Measurements from ENCODE around the gene ITGA6. TPM values are rescaled to one million over a fixed set of nuclear protein-coding genes. Genes with fewer than 3 reads are reported as not detected.

Gene ITGA6
- total RNA-seq, 1 experiment from 2014 or later, result 75.9 TPM

DNA sequence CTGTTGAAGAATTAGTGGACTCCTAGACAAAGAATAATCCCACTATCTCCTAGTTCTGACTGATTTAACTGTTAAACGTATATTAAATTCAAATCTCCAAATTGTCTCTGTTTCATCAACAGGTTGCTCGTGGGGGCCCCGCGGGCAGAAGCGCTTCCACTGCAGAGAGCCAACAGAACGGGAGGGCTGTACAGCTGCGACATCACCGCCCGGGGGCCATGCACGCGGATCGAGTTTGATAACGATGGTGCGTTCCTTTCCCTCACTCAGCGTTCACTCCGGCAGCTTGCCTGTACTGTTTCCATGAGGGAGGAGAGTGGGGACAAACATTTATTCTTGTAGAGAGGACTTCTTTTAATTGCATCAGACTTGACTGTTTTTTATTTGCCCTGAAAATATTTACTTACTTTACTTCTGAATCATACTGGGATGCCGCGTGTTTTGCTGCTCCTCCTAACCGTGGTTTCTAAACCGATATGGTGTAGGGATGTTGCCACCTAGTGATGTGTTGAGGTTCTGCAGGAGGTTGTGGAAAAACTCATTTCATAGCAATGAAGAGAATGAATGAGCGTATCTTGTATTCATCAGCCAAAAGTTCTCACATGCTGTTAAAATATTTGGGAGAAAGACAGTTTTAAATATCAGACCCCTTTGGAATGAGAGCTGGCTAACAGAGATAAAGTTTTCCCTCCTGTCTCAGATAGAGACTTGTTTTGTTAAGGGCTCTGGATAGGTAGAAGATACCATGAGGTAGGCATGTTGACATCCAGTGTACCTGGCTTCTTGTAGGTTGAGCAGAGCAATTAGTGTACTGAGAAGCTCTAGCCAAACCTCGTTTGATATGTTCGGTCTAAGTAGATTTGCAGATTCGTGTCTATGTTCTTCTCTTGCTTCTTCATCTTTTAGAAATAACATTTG is 38.3 kb downstream of the ITGA6 start:
- DNase-seq (ENCODE audit: low read depth, low spot score), result peak; percentile 79
- CTCF ChIA-PET, result interaction anchor here (0.6 to 1.2 kb wide), 2 partner anchors 24 to 293 kb away, joined by 3 to 6 read pairs; no protein-coding TSS in a partner anchor

DNA sequence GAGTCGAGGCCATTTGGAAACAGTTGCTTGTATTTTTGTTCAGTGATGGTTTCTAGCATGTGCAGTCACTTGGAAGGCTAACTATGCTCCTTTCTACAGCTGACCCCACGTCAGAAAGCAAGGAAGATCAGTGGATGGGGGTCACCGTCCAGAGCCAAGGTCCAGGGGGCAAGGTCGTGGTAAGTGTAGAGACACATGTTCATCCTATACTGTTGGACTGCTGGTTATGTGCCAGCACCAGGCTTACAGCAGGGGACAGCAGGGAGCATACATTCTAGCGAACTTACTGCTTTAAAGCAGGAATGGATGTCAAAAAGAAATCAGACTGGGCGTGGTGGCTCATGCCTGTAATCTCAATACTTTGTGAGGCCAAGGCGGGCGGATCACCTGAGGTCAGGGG is 40.0 kb downstream of the ITGA6 start:
- Histone ChIP-seq H3K36me3 (ENCODE audit: control insufficient read depth, insufficient read depth, low read length) (no peaks in the 10 kb centered on the region), H3K4me1 (ENCODE audit: control insufficient read depth, insufficient read depth, low read length) (peaks cover 12% of the 10 kb centered on the region), H3K27ac (ENCODE audit: low read length) (no peak overlapping the region), H3K4me3 (ENCODE audit: low read depth in 2 of 2, low read length in 2 of 2) (no peak overlapping the region), H3K27me3 (ENCODE audit: control insufficient read depth, insufficient read depth, low read length) (no peaks in the 10 kb centered on the region), H3K9me3 (ENCODE audit: control insufficient read depth, insufficient read depth, low read depth, low read length) (no peaks in the 10 kb centered on the region)
- ATAC-seq, result no peak
- in situ Hi-C loops (cut with HindIII; ENCODE audit: low pct_unique_long_range_greater_than_20kb, low sequenced_read_pairs), result no loop called here
- POLR2A ChIA-PET, result no interaction called here
- TF ChIP-seq POLR2AphosphoS5 (IDR thresholded peaks at IDR 0.05; ENCODE audit: low read depth, low read length), result no peak
- TF ChIP-seq, protein P1, sequence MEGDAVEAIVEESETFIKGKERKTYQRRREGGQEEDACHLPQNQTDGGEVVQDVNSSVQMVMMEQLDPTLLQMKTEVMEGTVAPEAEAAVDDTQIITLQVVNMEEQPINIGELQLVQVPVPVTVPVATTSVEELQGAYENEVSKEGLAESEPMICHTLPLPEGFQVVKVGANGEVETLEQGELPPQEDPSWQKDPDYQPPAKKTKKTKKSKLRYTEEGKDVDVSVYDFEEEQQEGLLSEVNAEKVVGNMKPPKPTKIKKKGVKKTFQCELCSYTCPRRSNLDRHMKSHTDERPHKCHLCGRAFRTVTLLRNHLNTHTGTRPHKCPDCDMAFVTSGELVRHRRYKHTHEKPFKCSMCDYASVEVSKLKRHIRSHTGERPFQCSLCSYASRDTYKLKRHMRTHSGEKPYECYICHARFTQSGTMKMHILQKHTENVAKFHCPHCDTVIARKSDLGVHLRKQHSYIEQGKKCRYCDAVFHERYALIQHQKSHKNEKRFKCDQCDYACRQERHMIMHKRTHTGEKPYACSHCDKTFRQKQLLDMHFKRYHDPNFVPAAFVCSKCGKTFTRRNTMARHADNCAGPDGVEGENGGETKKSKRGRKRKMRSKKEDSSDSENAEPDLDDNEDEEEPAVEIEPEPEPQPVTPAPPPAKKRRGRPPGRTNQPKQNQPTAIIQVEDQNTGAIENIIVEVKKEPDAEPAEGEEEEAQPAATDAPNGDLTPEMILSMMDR (IDR thresholded peaks at IDR 0.05), result peak; percentile 34; the same call in 1 of the 2 replicates
- CTCF ChIA-PET, result no interaction called here
- DNase-seq (ENCODE audit: low read depth, low spot score), result no peak
- BruUV-seq (replicated peaks), result no TSS peak
- intact Hi-C loops (cut with micrococcal nuclease; ENCODE audit: unreplicated experiment), result loop anchor here (10.0 kb wide), 1 partner anchor 263 kb away; no protein-coding TSS in a partner anchor

More for the DNA sequence above, 38.3 kb downstream of the ITGA6 start:
- Histone ChIP-seq H3K27ac (ENCODE audit: low read length) (peak overlapping the region; percentile 18), H3K9me3 (ENCODE audit: control insufficient read depth, insufficient read depth, low read depth, low read length) (no peaks in the 10 kb centered on the region), H3K36me3 (ENCODE audit: control insufficient read depth, insufficient read depth, low read length) (no peaks in the 10 kb centered on the region), H3K27me3 (ENCODE audit: control insufficient read depth, insufficient read depth, low read length) (no peaks in the 10 kb centered on the region), H3K4me3 (ENCODE audit: low read depth in 2 of 2, low read length in 2 of 2) (peak overlapping the region; percentile 30 to 51), H3K4me1 (ENCODE audit: control insufficient read depth, insufficient read depth, low read length) (peaks cover 20% of the 10 kb centered on the region)
- BruUV-seq (replicated peaks), result no TSS peak
- in situ Hi-C loops (cut with HindIII; ENCODE audit: low pct_unique_long_range_greater_than_20kb, low sequenced_read_pairs) (no loop called here), intact Hi-C loops (cut with micrococcal nuclease; ENCODE audit: unreplicated experiment) (loop anchor here (1.0 to 10.0 kb wide), 2 partner anchors 261 to 292 kb away; no protein-coding TSS in a partner anchor)
- ATAC-seq, result peak; percentile 85
- TF ChIP-seq, protein P1 (IDR thresholded peaks at IDR 0.05), result peak; percentile 87
- TF ChIP-seq POLR2AphosphoS5 (IDR thresholded peaks at IDR 0.05; ENCODE audit: low read depth, low read length), result no peak
- POLR2A ChIA-PET, result no interaction called here

DNA sequence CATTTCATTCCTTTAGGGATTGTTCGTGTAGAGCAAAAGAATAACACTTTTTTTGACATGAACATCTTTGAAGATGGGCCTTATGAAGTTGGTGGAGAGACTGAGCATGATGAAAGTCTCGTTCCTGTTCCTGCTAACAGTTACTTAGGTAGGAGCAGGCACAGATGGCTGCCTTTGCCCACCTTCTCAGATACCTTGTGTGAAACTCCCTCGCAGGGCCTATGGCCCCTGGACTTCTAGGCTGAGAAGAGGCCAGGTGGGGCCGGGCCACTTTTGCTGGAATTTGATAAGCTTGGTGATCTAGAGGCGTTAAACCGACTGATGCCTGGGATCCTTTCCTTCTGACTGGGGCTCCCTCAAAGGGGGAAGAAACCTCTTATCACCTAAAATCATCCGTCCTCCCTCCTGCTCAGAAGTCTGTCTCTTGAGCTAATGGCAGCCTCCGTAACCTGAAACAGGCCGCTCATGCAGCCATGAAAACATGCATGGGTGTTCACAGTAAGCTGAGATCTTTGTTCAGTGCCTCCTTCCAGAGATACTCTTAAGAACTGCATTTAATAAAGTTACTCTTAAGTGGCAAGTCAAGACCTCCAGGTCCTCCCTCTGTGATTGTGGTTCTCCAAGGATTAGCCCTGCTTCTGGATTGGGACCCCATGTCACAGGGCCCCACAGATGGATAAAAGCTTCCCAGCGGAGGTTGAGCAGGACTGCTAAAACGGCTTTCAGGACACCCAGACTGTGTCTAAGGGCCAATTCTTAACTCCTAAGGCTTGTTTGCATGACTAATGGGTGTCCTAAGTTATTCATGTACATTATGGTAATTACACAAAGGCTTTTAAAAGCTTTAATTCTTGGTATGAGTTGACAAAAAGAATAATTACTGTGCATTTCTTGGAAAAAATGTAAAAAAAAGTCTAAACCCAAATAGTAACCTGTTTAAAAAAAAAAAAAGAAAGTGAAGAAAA is 43.9 kb downstream of the ITGA6 start:
- TF ChIP-seq SIN3A (IDR thresholded peaks at IDR 0.05; ENCODE audit: borderline replicate concordance, insufficient read depth, low read depth, low read length) (no peak), POLR2AphosphoS5 (IDR thresholded peaks at IDR 0.05; ENCODE audit: low read depth, low read length) (no peak), TCF7L2 (IDR thresholded peaks at IDR 0.05; ENCODE audit: low read depth, low read length) (no peak)
- TF ChIP-seq, protein P1 (IDR thresholded peaks at IDR 0.05), result no peak
- TF ChIP-seq, protein P2, sequence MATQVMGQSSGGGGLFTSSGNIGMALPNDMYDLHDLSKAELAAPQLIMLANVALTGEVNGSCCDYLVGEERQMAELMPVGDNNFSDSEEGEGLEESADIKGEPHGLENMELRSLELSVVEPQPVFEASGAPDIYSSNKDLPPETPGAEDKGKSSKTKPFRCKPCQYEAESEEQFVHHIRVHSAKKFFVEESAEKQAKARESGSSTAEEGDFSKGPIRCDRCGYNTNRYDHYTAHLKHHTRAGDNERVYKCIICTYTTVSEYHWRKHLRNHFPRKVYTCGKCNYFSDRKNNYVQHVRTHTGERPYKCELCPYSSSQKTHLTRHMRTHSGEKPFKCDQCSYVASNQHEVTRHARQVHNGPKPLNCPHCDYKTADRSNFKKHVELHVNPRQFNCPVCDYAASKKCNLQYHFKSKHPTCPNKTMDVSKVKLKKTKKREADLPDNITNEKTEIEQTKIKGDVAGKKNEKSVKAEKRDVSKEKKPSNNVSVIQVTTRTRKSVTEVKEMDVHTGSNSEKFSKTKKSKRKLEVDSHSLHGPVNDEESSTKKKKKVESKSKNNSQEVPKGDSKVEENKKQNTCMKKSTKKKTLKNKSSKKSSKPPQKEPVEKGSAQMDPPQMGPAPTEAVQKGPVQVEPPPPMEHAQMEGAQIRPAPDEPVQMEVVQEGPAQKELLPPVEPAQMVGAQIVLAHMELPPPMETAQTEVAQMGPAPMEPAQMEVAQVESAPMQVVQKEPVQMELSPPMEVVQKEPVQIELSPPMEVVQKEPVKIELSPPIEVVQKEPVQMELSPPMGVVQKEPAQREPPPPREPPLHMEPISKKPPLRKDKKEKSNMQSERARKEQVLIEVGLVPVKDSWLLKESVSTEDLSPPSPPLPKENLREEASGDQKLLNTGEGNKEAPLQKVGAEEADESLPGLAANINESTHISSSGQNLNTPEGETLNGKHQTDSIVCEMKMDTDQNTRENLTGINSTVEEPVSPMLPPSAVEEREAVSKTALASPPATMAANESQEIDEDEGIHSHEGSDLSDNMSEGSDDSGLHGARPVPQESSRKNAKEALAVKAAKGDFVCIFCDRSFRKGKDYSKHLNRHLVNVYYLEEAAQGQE (IDR thresholded peaks at IDR 0.05; ENCODE audit: insufficient read depth in 1 of 2, low read depth in 2 of 2, low read length in 1 of 2), result no peak
- no peak overlapping the region for H3K27ac ChIP-seq (ENCODE audit: low read length)
- no peaks in the 10 kb centered on the region for H3K4me1 ChIP-seq (ENCODE audit: control insufficient read depth, insufficient read depth, low read length)
- ATAC-seq (no peak), DNase-seq (ENCODE audit: low read depth, low spot score) (no peak)
- no TSS peak for BruUV-seq (replicated peaks)
- POLR2A ChIA-PET, result no interaction called here
- intact Hi-C loops (cut with micrococcal nuclease; ENCODE audit: unreplicated experiment), result no loop called here
- no peaks in the 10 kb centered on the region for H3K36me3 ChIP-seq (ENCODE audit: control insufficient read depth, insufficient read depth, low read length)
- H3K27me3 ChIP-seq (ENCODE audit: control insufficient read depth, insufficient read depth, low read length), result no peaks in the 10 kb centered on the region
- H3K9me3 ChIP-seq (ENCODE audit: control insufficient read depth, insufficient read depth, low read depth, low read length), result no peaks in the 10 kb centered on the region
- H3K4me3 ChIP-seq (ENCODE audit: low read depth in 2 of 2, low read length in 2 of 2), result no peak overlapping the region
- in situ Hi-C loops (cut with HindIII; ENCODE audit: low pct_unique_long_range_greater_than_20kb, low sequenced_read_pairs), result no loop called here
- CTCF ChIA-PET, result no interaction called here
